ENCODE results near the gene GBGT1.

The GBGT1 gene

DNA sequence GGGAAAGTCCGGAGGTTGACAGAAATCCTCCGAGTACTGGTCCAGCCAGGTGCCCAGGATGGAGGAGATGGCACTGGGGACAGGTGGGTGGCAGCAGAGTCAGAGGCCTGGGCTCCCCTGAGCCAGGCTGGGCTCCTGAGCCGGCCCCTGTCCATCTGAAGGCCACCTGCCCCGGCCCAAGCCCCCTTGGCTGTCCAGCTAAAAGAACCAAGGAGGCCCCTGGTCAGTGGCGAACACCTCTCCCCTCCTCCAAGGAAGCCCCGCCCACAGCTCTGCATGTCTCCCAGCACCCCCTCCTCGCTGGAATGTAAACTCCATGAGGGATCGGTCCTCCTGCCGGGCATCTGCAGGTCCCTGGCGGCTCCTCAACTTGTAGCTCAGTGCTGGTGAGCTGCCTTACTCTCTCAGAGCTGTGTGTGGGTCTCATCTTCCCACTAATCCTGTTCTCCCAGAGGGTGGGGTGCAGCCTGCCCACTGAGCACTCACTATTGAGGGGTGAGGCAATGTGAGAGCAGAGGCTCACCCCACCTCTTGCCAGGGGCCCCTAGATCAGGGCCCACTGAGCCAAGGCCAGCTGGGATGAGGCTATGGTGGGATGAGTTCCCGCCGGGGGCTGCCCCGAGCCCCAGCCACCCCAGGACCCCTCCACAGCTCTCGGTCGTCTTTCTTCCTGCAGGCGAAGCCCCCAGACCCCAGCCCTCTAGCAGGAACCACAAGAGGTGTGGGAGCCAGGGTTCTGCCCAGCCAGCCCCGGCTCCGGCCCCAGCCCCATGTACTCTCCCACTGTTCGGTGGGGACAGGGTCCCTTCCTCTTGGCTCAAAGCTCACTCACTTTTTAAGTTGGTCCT lies 54.7 kb downstream of the GBGT1 start:
- FAIRE-seq (no peak), DNase-seq (ENCODE audit: insufficient read length, low spot score) (no peak)
- TF ChIP-seq CTCF (IDR thresholded peaks at IDR 0.05; ENCODE audit: insufficient read depth, missing control alignments): no peak

GRCh38 chr9:133107961-133108793 lies 55.5 kb downstream of the GBGT1 start:
- no peak for TF ChIP-seq CTCF (IDR thresholded peaks at IDR 0.05; ENCODE audit: insufficient read depth, missing control alignments)
- no peak for DNase-seq (ENCODE audit: insufficient read length, low spot score)
- FAIRE-seq: no peak

- no peak for TF ChIP-seq CTCF (IDR thresholded peaks at IDR 0.05; ENCODE audit: insufficient read depth, missing control alignments)
- DNase-seq (ENCODE audit: insufficient read length, low spot score) (no peak), FAIRE-seq (no peak)
Observed at GRCh38 chr9:133107245-133107722, 56.4 kb downstream of the GBGT1 start.

GRCh38 chr9:133106511-133107244 lies 57.0 kb downstream of the GBGT1 start:
- FAIRE-seq: no peak
- DNase-seq (ENCODE audit: insufficient read length, low spot score): no peak
- no peak for TF ChIP-seq CTCF (IDR thresholded peaks at IDR 0.05; ENCODE audit: insufficient read depth, missing control alignments)

GRCh38 chr9:133105461-133105770 lies 58.3 kb downstream of the GBGT1 start:
- FAIRE-seq (no peak), DNase-seq (ENCODE audit: insufficient read length, low spot score) (no peak)
- TF ChIP-seq CTCF (IDR thresholded peaks at IDR 0.05; ENCODE audit: insufficient read depth, missing control alignments): no peak

DNA sequence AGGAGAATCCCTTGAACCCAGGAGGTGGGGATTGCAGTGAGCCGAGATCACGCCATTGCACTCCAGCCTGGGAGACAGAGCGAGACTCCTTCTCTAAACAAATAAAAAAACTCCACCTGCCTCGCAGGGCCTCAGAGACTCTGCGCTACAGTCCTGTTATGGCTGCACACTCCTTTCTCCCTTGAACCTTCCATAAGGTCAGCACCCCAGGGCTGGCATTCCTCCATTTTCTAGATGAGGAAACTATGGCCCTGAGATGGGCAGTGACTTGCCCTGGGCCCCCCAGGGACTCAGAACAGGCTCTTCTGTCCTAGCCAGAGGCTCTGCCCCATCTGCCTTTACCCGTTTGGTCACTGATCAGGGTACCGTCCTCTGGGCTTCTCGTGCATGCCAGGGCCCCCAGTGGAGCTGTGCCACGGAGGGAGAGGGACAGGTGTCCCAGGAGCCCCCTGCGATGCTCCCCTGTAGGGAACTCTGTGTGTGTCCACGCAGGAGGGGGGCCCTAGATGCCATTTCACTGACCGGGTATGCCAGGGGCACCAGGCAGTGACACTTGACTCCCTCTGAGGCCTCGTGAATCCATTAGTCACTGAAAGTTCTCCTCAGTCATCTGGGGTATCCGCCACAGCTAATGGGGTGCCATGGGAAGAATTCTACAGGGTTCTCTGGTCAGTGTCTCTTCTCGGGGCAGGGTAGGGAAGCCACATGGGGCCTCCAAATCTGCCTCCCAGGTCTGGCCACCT lies 58.8 kb downstream of the GBGT1 start:
- no peak for TF ChIP-seq CTCF (IDR thresholded peaks at IDR 0.05; ENCODE audit: insufficient read depth, missing control alignments)
- DNase-seq (ENCODE audit: insufficient read length, low spot score) (no peak), FAIRE-seq (no peak)
